BLaER1 (cell line): ENCODE results near the gene OPCML.
A peak's percentile ranks its signal among the peaks of the same experiment; 100 is the strongest.

ENCODE experiments used
- H3K27ac ChIP-seq: shearing (Covaris generic); formaldehyde crosslinking; 2 replicates; pipeline ENCODE4 v1.8.1; 2022
- H3K27me3 ChIP-seq: shearing (Covaris generic); formaldehyde crosslinking; 2 replicates; pipeline ENCODE4 v1.8.1; 2022
- H3K36me3 ChIP-seq: shearing (Covaris generic); formaldehyde crosslinking; 2 replicates; pipeline ENCODE4 v1.8.1; 2022
- H3K4me1 ChIP-seq: shearing (Covaris generic); formaldehyde crosslinking; 2 replicates; pipeline ENCODE4 v1.8.1; 2022
- H3K4me2 ChIP-seq: shearing (Covaris generic); formaldehyde crosslinking; 2 replicates; pipeline ENCODE4 v1.8.1; 2022
- H3K4me3 ChIP-seq: shearing (Covaris generic); formaldehyde crosslinking; 2 replicates; pipeline ENCODE4 v1.8.1; 2022
- H3K9ac ChIP-seq: shearing (Covaris generic); formaldehyde crosslinking; 2 replicates; pipeline ENCODE4 v1.8.1; 2022
- H3K9me3 ChIP-seq: shearing (Covaris generic); formaldehyde crosslinking; 2 replicates; pipeline ENCODE4 v1.8.1; 2022
- H4K20me1 ChIP-seq: shearing (Covaris generic); formaldehyde crosslinking; 2 replicates; pipeline ENCODE4 v1.8.1; 2022
- Cebpa-rat ChIP-seq: shearing (Covaris generic); IDR thresholded peaks from 2 replicates; pipeline ENCODE4 v1.8.1; 2022

OPCML gene

DNA sequence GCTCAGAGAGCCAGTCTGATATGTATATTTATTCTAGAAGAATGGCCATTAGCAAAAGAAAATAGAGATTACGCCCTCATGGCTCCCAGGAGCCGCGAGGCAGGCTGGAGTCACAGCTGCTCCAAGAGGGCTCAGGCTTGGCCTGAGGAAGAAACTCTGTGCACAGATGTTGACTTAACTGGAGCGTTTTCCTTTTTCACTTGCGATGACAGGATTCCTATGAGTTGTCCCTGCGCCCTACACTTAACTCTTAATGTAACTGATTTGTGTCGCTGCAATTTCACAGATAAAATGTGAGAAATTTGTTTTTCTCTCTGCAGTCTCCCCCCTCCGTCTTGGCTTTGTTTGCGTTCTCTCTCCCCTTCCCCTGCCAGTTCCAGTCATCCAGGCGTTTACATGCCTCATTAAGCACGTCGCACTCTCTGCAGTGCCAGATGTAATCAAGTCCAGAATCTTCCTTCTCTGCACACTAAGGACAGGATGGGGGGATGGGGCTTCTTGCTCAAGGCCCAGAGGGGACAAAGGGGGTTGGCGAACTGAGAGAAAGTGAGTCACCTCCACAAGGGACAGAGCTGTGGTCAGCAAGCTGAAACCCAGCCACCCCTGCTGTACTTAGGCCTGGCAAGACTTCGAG, 1101.8 kb downstream of the OPCML start:
- Histone ChIP-seq H3K36me3 (no peaks in the 10 kb centered on the region), H4K20me1 (no peaks in the 10 kb centered on the region), H3K27ac (no peak overlapping the region), H3K9me3 (no peaks in the 10 kb centered on the region), H3K27me3 (no peaks in the 10 kb centered on the region), H3K4me3 (no peak overlapping the region), H3K9ac (no peak overlapping the region), H3K4me2 (peak overlapping the region; percentile 42), H3K4me1 (peaks cover 34% of the 10 kb centered on the region)
- TF ChIP-seq Cebpa-rat, result no peak

DNA sequence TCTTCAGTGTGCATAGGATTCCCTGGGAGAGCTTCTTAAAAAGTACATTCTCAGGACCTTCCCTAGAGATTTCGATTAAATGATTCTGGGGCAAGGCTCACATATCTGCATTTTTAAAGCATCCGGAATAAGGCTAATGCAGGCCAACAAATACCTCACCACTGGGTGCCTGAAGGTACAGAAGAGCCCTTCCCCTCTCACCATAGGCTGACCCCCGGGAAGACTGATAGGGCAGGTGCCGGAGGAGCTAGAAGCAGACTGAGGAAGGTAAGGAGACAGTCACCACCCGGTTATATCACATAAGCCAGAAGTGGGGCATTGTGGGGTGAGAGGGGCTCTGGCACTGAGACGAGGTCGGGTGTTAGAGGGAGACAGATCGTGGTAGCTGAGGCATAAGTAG, 1102.6 kb downstream of the OPCML start:
- H3K27me3 ChIP-seq, result no peaks in the 10 kb centered on the region
- H3K9ac ChIP-seq, result no peak overlapping the region
- H3K4me2 ChIP-seq, result no peak overlapping the region
- no peaks in the 10 kb centered on the region for H4K20me1 ChIP-seq
- no peaks in the 10 kb centered on the region for H3K9me3 ChIP-seq
- no peak overlapping the region for H3K4me3 ChIP-seq
- peaks cover 42% of the 10 kb centered on the region for H3K4me1 ChIP-seq
- H3K27ac ChIP-seq, result no peak overlapping the region
- no peaks in the 10 kb centered on the region for H3K36me3 ChIP-seq
- no peak for TF ChIP-seq Cebpa-rat

DNA sequence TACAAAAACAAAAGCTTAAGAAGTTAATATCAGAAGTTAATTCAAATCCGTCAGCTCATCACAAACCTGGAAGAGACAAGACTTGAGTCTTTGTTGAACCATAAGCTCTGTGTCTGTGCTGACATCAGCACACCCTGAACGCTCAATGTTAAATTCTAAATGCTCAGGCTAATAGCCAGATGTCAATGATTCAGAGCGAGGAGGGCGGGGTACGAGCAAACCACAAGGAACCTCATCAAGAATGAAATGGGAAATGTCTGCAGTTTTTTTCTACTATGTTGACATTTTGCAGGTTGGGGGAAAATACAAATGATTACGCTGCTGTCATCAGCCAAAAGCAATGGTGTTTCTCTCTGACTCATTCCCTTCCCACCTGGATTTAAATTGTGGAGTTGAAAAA, 1104.7 kb downstream of the OPCML start:
- H3K27ac ChIP-seq, result no peak overlapping the region
- peaks cover 61% of the 10 kb centered on the region for H3K4me1 ChIP-seq
- H4K20me1 ChIP-seq, result no peaks in the 10 kb centered on the region
- no peak overlapping the region for H3K4me3 ChIP-seq
- H3K4me2 ChIP-seq, result peak overlapping the region; percentile 39
- no peak overlapping the region for H3K9ac ChIP-seq
- no peaks in the 10 kb centered on the region for H3K27me3 ChIP-seq
- H3K9me3 ChIP-seq, result no peaks in the 10 kb centered on the region
- no peaks in the 10 kb centered on the region for H3K36me3 ChIP-seq
- TF ChIP-seq Cebpa-rat, result no peak

DNA sequence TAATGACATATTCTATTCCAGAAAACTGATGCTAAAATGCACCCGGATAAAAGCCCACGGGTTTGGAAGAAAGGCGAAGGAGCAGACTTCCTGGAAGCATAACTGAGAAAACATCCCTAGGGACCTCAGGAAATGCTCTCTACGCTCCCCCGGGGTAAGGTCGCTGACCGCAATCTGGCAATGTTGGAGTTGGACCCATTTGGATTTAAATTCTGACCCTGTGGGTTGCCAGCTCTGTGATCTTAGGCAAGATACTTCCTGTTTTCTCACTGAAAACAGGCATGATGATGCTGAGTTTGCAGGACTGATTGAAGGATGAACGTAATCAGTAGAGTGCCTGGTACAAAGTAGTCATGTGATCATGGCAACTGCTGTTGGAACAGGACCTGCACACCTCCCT, 1107.9 kb downstream of the OPCML start:
- Histone ChIP-seq H3K27ac (no peak overlapping the region), H3K4me1 (peaks cover 50% of the 10 kb centered on the region), H4K20me1 (no peaks in the 10 kb centered on the region), H3K4me2 (peak overlapping the region; percentile 60), H3K4me3 (no peak overlapping the region), H3K9ac (no peak overlapping the region), H3K36me3 (no peaks in the 10 kb centered on the region), H3K27me3 (no peaks in the 10 kb centered on the region), H3K9me3 (no peaks in the 10 kb centered on the region)
- TF ChIP-seq Cebpa-rat, result no peak

DNA sequence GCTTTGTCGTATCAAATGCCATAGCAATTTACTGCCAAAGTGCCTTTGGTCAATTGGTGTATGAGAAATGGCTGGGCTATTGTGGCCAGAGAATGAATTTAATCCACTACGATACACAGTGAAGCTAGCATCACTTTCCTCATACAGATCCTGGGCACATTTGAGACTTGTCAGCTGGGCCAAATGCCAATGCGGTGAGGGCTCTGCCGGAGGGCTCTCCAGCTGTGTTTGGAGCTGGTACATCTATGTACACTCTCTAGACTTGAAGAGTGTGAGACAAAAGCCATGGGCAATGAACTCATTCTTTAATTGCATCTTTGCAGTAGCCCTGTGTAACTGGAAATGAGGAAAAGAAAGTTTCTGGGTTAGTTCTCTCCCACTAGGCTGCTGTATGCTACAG, 1109.0 kb downstream of the OPCML start:
- H3K4me2 ChIP-seq, result peak overlapping the region; percentile 60
- no peak for TF ChIP-seq Cebpa-rat
- no peaks in the 10 kb centered on the region for H3K9me3 ChIP-seq
- no peak overlapping the region for H3K9ac ChIP-seq
- no peaks in the 10 kb centered on the region for H3K27me3 ChIP-seq
- H3K36me3 ChIP-seq, result no peaks in the 10 kb centered on the region
- peaks cover 47% of the 10 kb centered on the region for H3K4me1 ChIP-seq
- no peak overlapping the region for H3K27ac ChIP-seq
- H3K4me3 ChIP-seq, result no peak overlapping the region
- no peaks in the 10 kb centered on the region for H4K20me1 ChIP-seq

DNA sequence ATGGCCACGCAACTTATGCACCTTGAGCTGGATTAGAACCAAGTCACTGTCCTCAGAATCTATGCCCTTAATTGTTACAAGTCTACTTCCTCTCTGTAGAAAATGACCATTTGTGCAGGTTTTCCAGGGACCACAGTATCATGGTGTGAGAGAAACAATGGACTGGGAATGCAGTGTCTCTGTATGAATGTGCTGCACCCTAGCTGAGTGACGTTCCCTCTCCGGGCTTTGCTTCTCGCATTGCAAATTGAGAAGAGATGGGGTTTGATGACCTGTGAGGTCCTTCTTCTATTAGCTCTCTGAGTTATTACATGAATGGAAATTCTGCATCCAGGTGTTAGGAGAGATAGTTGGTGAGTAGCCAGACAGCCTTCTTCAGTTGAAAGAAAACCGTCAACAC, 1109.6 kb downstream of the OPCML start:
- H4K20me1 ChIP-seq, result no peaks in the 10 kb centered on the region
- no peak overlapping the region for H3K4me3 ChIP-seq
- no peak overlapping the region for H3K4me2 ChIP-seq
- no peaks in the 10 kb centered on the region for H3K36me3 ChIP-seq
- no peak for TF ChIP-seq Cebpa-rat
- no peaks in the 10 kb centered on the region for H3K9me3 ChIP-seq
- H3K4me1 ChIP-seq, result peaks cover 42% of the 10 kb centered on the region
- no peaks in the 10 kb centered on the region for H3K27me3 ChIP-seq
- no peak overlapping the region for H3K9ac ChIP-seq
- no peak overlapping the region for H3K27ac ChIP-seq

DNA sequence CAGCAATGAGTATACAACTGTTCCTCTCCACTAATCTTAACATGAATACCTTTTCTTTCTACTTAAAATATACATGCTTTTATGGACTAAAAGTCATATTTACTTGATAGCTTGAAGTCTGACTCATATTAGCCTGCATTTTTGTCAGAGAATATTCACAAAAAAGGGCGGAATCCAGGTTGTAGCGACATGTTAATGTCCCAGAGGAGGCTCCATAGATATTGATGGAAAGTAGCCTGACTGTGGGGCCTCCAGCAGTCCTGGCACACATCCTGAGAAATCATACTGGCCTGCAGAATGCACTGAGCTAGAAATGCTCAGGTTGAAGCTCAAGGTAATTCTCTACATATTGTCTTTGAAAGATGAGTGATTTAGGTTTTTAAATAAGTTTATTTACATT, 1110.7 kb downstream of the OPCML start:
- H3K36me3 ChIP-seq, result no peaks in the 10 kb centered on the region

DNA sequence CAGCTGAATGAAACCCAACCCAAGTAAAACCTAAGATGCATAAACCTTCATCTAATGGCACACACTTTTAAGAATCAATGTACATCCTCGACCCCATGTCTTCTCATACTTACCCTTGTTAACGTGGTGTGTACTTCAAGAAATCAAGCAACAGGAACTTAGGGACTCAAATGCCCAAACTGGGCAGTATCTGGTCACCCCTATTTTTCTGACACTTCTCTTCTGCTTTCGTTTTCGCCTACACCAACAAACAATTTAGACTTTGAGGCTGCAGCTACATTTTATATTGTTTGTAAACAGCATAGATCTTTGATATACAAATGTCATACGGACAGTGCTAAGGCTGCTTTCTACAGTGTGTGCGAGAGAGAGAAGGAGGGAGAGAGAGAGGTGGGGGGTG, 1117.8 kb downstream of the OPCML start:
- TF ChIP-seq Cebpa-rat, result no peak
- Histone ChIP-seq H3K9me3 (no peaks in the 10 kb centered on the region), H3K36me3 (no peaks in the 10 kb centered on the region), H4K20me1 (no peaks in the 10 kb centered on the region), H3K27ac (no peak overlapping the region), H3K4me3 (no peak overlapping the region), H3K9ac (no peak overlapping the region), H3K4me1 (peaks cover 2% of the 10 kb centered on the region; the same call in 1 of the 2 replicates), H3K4me2 (no peak overlapping the region), H3K27me3 (no peaks in the 10 kb centered on the region)

More for the DNA sequence above, 1110.7 kb downstream of the OPCML start:
- H3K27me3 ChIP-seq, result no peaks in the 10 kb centered on the region
- H3K9me3 ChIP-seq, result no peaks in the 10 kb centered on the region
- no peak overlapping the region for H3K27ac ChIP-seq
- no peaks in the 10 kb centered on the region for H4K20me1 ChIP-seq
- no peak overlapping the region for H3K9ac ChIP-seq
- H3K4me2 ChIP-seq, result no peak overlapping the region
- peaks cover 30% of the 10 kb centered on the region for H3K4me1 ChIP-seq
- TF ChIP-seq Cebpa-rat, result no peak
- H3K4me3 ChIP-seq, result no peak overlapping the region

DNA sequence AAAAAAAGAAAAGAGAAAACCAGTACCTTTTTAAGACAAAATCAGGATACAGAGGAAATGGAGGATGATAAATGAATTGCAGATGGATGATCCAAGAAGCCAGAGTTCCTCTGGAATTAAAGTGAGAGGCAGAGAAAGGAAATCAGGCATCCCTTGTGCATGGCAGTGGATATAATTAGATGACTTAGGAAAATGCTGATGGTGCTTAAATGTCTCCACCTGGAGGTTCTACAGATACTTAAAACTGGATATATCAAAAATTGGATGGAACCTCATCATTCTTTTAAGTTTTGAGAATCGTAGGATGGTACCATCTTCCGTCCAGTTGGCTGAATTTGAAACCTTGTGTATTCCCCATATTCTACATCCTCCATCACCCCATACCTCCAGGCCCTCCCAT, 1121.9 kb downstream of the OPCML start:
- Histone ChIP-seq H3K4me3 (no peak overlapping the region), H3K27me3 (no peaks in the 10 kb centered on the region), H3K36me3 (no peaks in the 10 kb centered on the region), H3K4me1 (peaks cover 14% of the 10 kb centered on the region), H3K9me3 (no peaks in the 10 kb centered on the region), H3K4me2 (no peak overlapping the region), H4K20me1 (no peaks in the 10 kb centered on the region), H3K9ac (no peak overlapping the region), H3K27ac (no peak overlapping the region)
- no peak for TF ChIP-seq Cebpa-rat

DNA sequence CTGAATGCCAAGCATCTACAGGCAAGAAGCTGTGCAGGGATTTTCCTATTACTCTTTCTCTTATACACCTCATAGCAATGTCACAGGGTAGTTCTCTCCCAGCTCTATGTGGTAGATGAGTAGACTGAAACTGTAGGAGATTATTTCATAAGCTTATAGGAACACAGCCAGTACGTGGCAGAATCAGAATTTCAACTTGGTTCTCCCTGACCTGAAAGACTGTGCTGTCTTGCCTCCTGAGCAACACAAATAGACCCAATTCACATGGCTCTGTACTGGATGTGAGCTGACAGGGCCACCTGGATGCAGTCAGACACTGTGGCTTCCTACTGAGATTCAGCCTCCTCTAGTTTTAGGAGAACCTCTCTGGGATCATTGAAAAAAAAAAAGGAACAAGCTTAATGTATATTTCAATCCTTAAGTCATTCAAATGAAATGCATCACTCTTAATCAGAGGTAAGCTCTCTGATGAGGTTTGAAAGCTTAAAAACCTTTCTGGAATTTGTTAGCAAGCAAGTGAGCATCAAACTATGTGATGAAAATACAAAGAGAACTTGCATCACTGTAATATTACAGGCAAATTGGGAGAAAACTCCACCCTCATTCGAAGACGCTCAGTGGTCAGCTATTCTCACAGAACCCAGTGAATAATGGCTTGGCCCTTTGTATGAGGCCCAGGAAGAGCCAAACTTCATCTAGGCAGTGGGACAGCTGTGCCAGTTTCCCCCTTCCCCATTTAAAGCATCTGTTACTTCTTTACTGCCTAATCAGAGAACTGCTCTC, 1122.5 kb downstream of the OPCML start:
- peaks cover 14% of the 10 kb centered on the region for H3K4me1 ChIP-seq
- no peak overlapping the region for H3K4me2 ChIP-seq

More for the DNA sequence above, 1122.5 kb downstream of the OPCML start:
- no peak overlapping the region for H3K4me3 ChIP-seq
- no peaks in the 10 kb centered on the region for H3K9me3 ChIP-seq
- H4K20me1 ChIP-seq, result no peaks in the 10 kb centered on the region
- no peaks in the 10 kb centered on the region for H3K27me3 ChIP-seq
- no peaks in the 10 kb centered on the region for H3K36me3 ChIP-seq
- H3K27ac ChIP-seq, result no peak overlapping the region
- no peak for TF ChIP-seq Cebpa-rat
- no peak overlapping the region for H3K9ac ChIP-seq
